Natural killer cell (primary cell): ENCODE data around the gene POMZP3. TPM values are rescaled to one million over a fixed set of nuclear protein-coding genes. Genes with fewer than 3 reads are reported as not detected.
A peak's percentile ranks its signal among the peaks of the same experiment; 100 is the strongest.
"Not testable (repeated sequence)": the region's sequence is repeated elsewhere in the genome, so short reads cannot be mapped to it uniquely, and the experiment has no call there.

Experiments used
- ATAC-seq, 3 donors: fragments of 150-1000 bp in 2 of 3; fragments of 200-7000 bp in 1 of 3; cut with Tn5 transposase; 1 replicate in 1 of 3; 2 replicates in 2 of 3; pipeline ENCODE4 v1.10.0; 2021; ENCODE audit warnings: mild to moderate bottlenecking in 2 of 3, moderate library complexity in 2 of 3
- DNase-seq, 2 donors: peaks; one replicate each; pipeline versions ENCODE4 v3.0.0 to v3.0.0-alpha.2; 2013 to 2021; ENCODE audit warnings: mixed read lengths in 1 of 2
- H3K27ac ChIP-seq: one replicate; pipeline ENCODE4 v1.5.1; 2013; ENCODE audit warnings: mild to moderate bottlenecking, low read length
- H3K27me3 ChIP-seq: one replicate; pipeline ENCODE4 v1.6.1; 2013; ENCODE audit warnings: low read length; ENCODE audit not compliant: control insufficient read depth, insufficient read depth
- H3K36me3 ChIP-seq: one replicate; pipeline ENCODE4 v1.6.1; 2013; ENCODE audit warnings: low read length; ENCODE audit not compliant: control insufficient read depth, insufficient read depth
- H3K4me1 ChIP-seq: one replicate; pipeline ENCODE4 v1.6.1; 2013; ENCODE audit warnings: low read length; ENCODE audit not compliant: control insufficient read depth, insufficient read depth
- H3K4me3 ChIP-seq: one replicate; pipeline ENCODE4 v1.5.1; 2013; ENCODE audit warnings: low read length
- H3K9me3 ChIP-seq: one replicate; pipeline ENCODE4 v1.6.1; 2013; ENCODE audit warnings: low read length; ENCODE audit not compliant: control insufficient read depth, insufficient read depth
- H3K27ac Mint-ChIP-seq, 2 donors: one replicate each; pipeline ENCODE4 v1.8.0; 2022; ENCODE audit warnings: mild to moderate bottlenecking in 2 of 2, mixed read lengths in 2 of 2, moderate library complexity in 1 of 2
- H3K27me3 Mint-ChIP-seq, 2 donors: one replicate each; pipeline ENCODE4 v1.8.0; 2022; ENCODE audit warnings: low read depth in 2 of 2, mixed read lengths in 2 of 2
- H3K36me3 Mint-ChIP-seq: one replicate; pipeline ENCODE4 v1.8.0; 2022; ENCODE audit warnings: mixed read lengths
- H3K4me1 Mint-ChIP-seq, 2 donors: one replicate each; pipeline ENCODE4 v1.8.0; 2022; ENCODE audit warnings: mixed read lengths in 2 of 2
- H3K4me3 Mint-ChIP-seq: one replicate; pipeline ENCODE4 v1.8.0; 2022; ENCODE audit warnings: mild to moderate bottlenecking, moderate library complexity, mixed read lengths
- H3K9me3 Mint-ChIP-seq, 2 donors: one replicate each; pipeline ENCODE4 v1.8.0; 2022; ENCODE audit warnings: mixed read lengths in 2 of 2
- WGBS: methylation state at CpG from one replicate; pipeline ENCODE4 v1.1.7; 2013; ENCODE audit warnings: missing lambda C conversion rate; ENCODE audit not compliant: insufficient coverage; 5-methylcytosine and 5-hydroxymethylcytosine counted together
- intact Hi-C: fragments of 100-400 bp; cut with micrococcal nuclease; formaldehyde crosslinking; loops from one replicate; pipeline ENCODE4 v1.14.2; 2022
- total RNA-seq, 4 donors: library from RNA; stranded (reverse); fragments of 120-200 nt in 1 of 4; gene quantifications; one replicate each; pipeline versions ENCODE4 v1.2.3 to v1.2.4, GENCODE V29; 2013 to 2022

POMZP3 gene
- total RNA-seq, 3 donors from 2014 or later (not counting 1 experiment from before 2014, with no cell fraction given) = 17.1 to 21.9 (median 18.3) TPM

- H3K36me3 ChIP-seq, H3K9me3 ChIP-seq, H3K27ac ChIP-seq, H3K27me3 Mint-ChIP-seq, intact Hi-C loops, H3K9me3 Mint-ChIP-seq, H3K36me3 Mint-ChIP-seq, H3K27me3 ChIP-seq, H3K4me1 Mint-ChIP-seq, H3K4me3 Mint-ChIP-seq, H3K4me3 ChIP-seq: not testable (repeated sequence)
- H3K4me1 ChIP-seq = peaks cover 20% of the 10 kb centered on the region
- peak; percentile 90 to 97 (median 95) for ATAC-seq
- H3K27ac Mint-ChIP-seq = peak overlapping the region in 1 of 2 donors; percentile 74
- WGBS = 4% methylated on average over 4 of the region's 6 CpGs
- peak; percentile 43 to 57 for DNase-seq
Observed at GRCh38 chr7:76606027-76606426, 21.1 kb downstream of the POMZP3 start.

- H3K9me3 Mint-ChIP-seq, ATAC-seq, H3K36me3 ChIP-seq, H3K36me3 Mint-ChIP-seq, H3K4me1 ChIP-seq, intact Hi-C loops, H3K4me3 ChIP-seq, H3K9me3 ChIP-seq, H3K27me3 ChIP-seq, H3K4me3 Mint-ChIP-seq, H3K27ac ChIP-seq, DNase-seq, H3K27me3 Mint-ChIP-seq: not testable (repeated sequence)
- Mint-ChIP-seq H3K4me1 (peaks cover 14 to 21% of the 10 kb centered on the region in 2 donors), H3K27ac (peak overlapping the region in 1 of 2 donors; percentile 9)
- WGBS = 83% methylated on average over 1 of the region's 3 CpGs
Observed at GRCh38 chr7:76600650-76601049, 26.4 kb downstream of the POMZP3 start.

GRCh38 chr7:76600116-76600482 is 27.0 kb downstream of the POMZP3 start:
- H3K27me3 Mint-ChIP-seq, H3K36me3 Mint-ChIP-seq, DNase-seq, intact Hi-C loops, H3K27ac Mint-ChIP-seq, H3K9me3 Mint-ChIP-seq, H3K4me1 ChIP-seq, H3K36me3 ChIP-seq, H3K4me3 Mint-ChIP-seq, H3K4me3 ChIP-seq, H3K27me3 ChIP-seq, H3K27ac ChIP-seq, H3K9me3 ChIP-seq: not testable (repeated sequence)
- peak in 1 of 3 donors; percentile 46 for ATAC-seq
- no CpG with 5 or more reads among the region's 2 CpGs for WGBS
- H3K4me1 Mint-ChIP-seq = peaks cover 20 to 25% of the 10 kb centered on the region in 2 donors

GRCh38 chr7:76598590-76599264 is 28.4 kb downstream of the POMZP3 start:
- H3K36me3 ChIP-seq, H3K27me3 Mint-ChIP-seq, H3K27me3 ChIP-seq, H3K36me3 Mint-ChIP-seq, H3K4me3 ChIP-seq, H3K27ac ChIP-seq, H3K9me3 Mint-ChIP-seq, H3K27ac Mint-ChIP-seq, H3K4me1 ChIP-seq, H3K4me3 Mint-ChIP-seq, ATAC-seq, DNase-seq, intact Hi-C loops, H3K9me3 ChIP-seq: not testable (repeated sequence)
- H3K4me1 Mint-ChIP-seq = peaks cover 24 to 25% of the 10 kb centered on the region in 2 donors

GRCh38 chr7:76597288-76597687 is 29.8 kb downstream of the POMZP3 start:
- H3K36me3 ChIP-seq, intact Hi-C loops, H3K27ac ChIP-seq, H3K9me3 ChIP-seq, H3K27me3 Mint-ChIP-seq, H3K27me3 ChIP-seq, H3K9me3 Mint-ChIP-seq, H3K4me3 ChIP-seq, H3K36me3 Mint-ChIP-seq, H3K4me1 ChIP-seq, ATAC-seq, DNase-seq, H3K4me3 Mint-ChIP-seq: not testable (repeated sequence)
- no CpG with 5 or more reads among the region's 1 CpG for WGBS
- H3K4me1 Mint-ChIP-seq = peaks cover 24 to 25% of the 10 kb centered on the region in 2 donors
- H3K27ac Mint-ChIP-seq = peak overlapping the region in 1 of 2 donors; percentile 29

GRCh38 chr7:76592694-76593093 is 34.4 kb downstream of the POMZP3 start:
- H3K27ac ChIP-seq, ATAC-seq, intact Hi-C loops, H3K36me3 ChIP-seq, H3K9me3 ChIP-seq, H3K4me1 ChIP-seq, H3K27me3 Mint-ChIP-seq, H3K36me3 Mint-ChIP-seq, H3K27me3 ChIP-seq, H3K27ac Mint-ChIP-seq, H3K4me3 ChIP-seq, DNase-seq, H3K4me3 Mint-ChIP-seq, H3K9me3 Mint-ChIP-seq: not testable (repeated sequence)
- H3K4me1 Mint-ChIP-seq = peaks cover 29 to 33% of the 10 kb centered on the region in 2 donors
- no CpG with 5 or more reads among the region's 2 CpGs for WGBS

GRCh38 chr7:76591602-76592304 is 35.3 kb downstream of the POMZP3 start:
- H3K36me3 Mint-ChIP-seq, H3K4me3 Mint-ChIP-seq, H3K9me3 ChIP-seq, H3K27me3 ChIP-seq, H3K36me3 ChIP-seq, H3K27ac ChIP-seq, DNase-seq, ATAC-seq, H3K27ac Mint-ChIP-seq, H3K9me3 Mint-ChIP-seq, H3K4me3 ChIP-seq, H3K4me1 ChIP-seq, H3K27me3 Mint-ChIP-seq, intact Hi-C loops: not testable (repeated sequence)
- peaks cover 31 to 34% of the 10 kb centered on the region in 2 donors for H3K4me1 Mint-ChIP-seq
- 72% methylated on average over 2 of the region's 2 CpGs for WGBS

GRCh38 chr7:76591033-76591432 is 36.0 kb downstream of the POMZP3 start:
- H3K36me3 ChIP-seq, H3K36me3 Mint-ChIP-seq, H3K9me3 Mint-ChIP-seq, H3K27ac Mint-ChIP-seq, H3K9me3 ChIP-seq, H3K4me3 Mint-ChIP-seq, intact Hi-C loops, ATAC-seq, H3K4me1 ChIP-seq, DNase-seq, H3K4me3 ChIP-seq, H3K27ac ChIP-seq, H3K27me3 ChIP-seq, H3K27me3 Mint-ChIP-seq: not testable (repeated sequence)
- H3K4me1 Mint-ChIP-seq = peaks cover 27 to 38% of the 10 kb centered on the region in 2 donors
- 100% methylated on average over 1 of the region's 3 CpGs for WGBS
